GM23338 (cell line): ENCODE measurements around the gene CENPB. TPM values are rescaled to one million over a fixed set of nuclear protein-coding genes. Genes with fewer than 3 reads are reported as not detected.

Experiments
- ATAC-seq: fragments of 200-7000 bp; cut with Tn5 transposase; 3 replicates; pipeline ENCODE4 v1.9.1; 2020
- DNase-seq: peaks from one replicate; pipeline ENCODE4 v3.0.0-alpha.2; 2015; ENCODE audit warnings: low spot score
- H2AFZ ChIP-seq: fragments of 200-600 bp; sonication (generic); 2 replicates; pipeline ENCODE4 v1.8.0; 2016; ENCODE audit warnings: antibody characterized with exemption, mild to moderate bottlenecking, moderate library complexity
- H3F3A ChIP-seq: fragments of 200-600 bp; sonication (generic); replicated peaks from 2 replicates; pipeline ENCODE4 v1.8.0; 2017; ENCODE audit warnings: antibody characterized with exemption, mixed run types, low read depth
- H3K27ac ChIP-seq: fragments of 200-600 bp; sonication (generic); 2 replicates; pipeline ENCODE4 v1.6.1; 2016; ENCODE audit warnings: low read depth
- H3K27me3 ChIP-seq: fragments of 200-600 bp; sonication (generic); 2 replicates; pipeline ENCODE4 v1.8.0; 2016; ENCODE audit warnings: mild to moderate bottlenecking, mixed run types, moderate library complexity; ENCODE audit not compliant: insufficient read depth
- H3K36me3 ChIP-seq: fragments of 200-600 bp; sonication (generic); 2 replicates; pipeline ENCODE4 v1.8.0; 2016; ENCODE audit warnings: mild to moderate bottlenecking; ENCODE audit not compliant: insufficient read depth
- H3K4me1 ChIP-seq: fragments of 200-600 bp; sonication (generic); 2 replicates; pipeline ENCODE4 v1.8.0; 2016; ENCODE audit warnings: mild to moderate bottlenecking, moderate library complexity; ENCODE audit not compliant: insufficient read depth
- H3K4me2 ChIP-seq: fragments of 200-600 bp; sonication (generic); 2 replicates; pipeline ENCODE4 v1.7.1; 2017; ENCODE audit warnings: mixed run types
- H3K4me3 ChIP-seq: fragments of 200-600 bp; sonication (generic); 2 replicates; pipeline ENCODE4 v1.6.1; 2016; ENCODE audit warnings: mixed run types
- H3K79me2 ChIP-seq: fragments of 200-600 bp; sonication (generic); replicated peaks from 2 replicates; pipeline ENCODE4 v1.8.0; 2017; ENCODE audit warnings: mild to moderate bottlenecking; ENCODE audit not compliant: insufficient read depth
- H3K9me2 ChIP-seq: fragments of 200-600 bp; sonication (generic); 2 replicates; pipeline ENCODE4 v1.8.0; 2017; ENCODE audit not compliant: insufficient read depth
- H4K20me1 ChIP-seq: fragments of 200-600 bp; sonication (generic); replicated peaks from 2 replicates; pipeline ENCODE4 v1.8.0; 2017; ENCODE audit warnings: mild to moderate bottlenecking; ENCODE audit not compliant: insufficient read depth
- H3K27ac Mint-ChIP-seq: 2 replicates; pipeline ENCODE4 v1.8.0; 2020; ENCODE audit warnings: inconsistent platforms, mild to moderate bottlenecking, moderate library complexity, mixed read lengths
- H3K27me3 Mint-ChIP-seq: 3 replicates; pipeline ENCODE4 v1.8.0; 2022; ENCODE audit warnings: low read depth, mild to moderate bottlenecking, moderate library complexity, mixed read lengths, inconsistent platforms; ENCODE audit not compliant: insufficient read depth, poor library complexity
- H3K36me3 Mint-ChIP-seq: 3 replicates; pipeline ENCODE4 v1.8.0; 2021; ENCODE audit warnings: low read depth, mild to moderate bottlenecking, inconsistent platforms, moderate library complexity, mixed read lengths
- H3K4me1 Mint-ChIP-seq: 3 replicates; pipeline ENCODE4 v1.8.0; 2020; ENCODE audit warnings: mild to moderate bottlenecking, inconsistent platforms, mixed read lengths
- H3K4me3 Mint-ChIP-seq: 3 replicates; pipeline ENCODE4 v1.8.0; 2021; ENCODE audit warnings: moderate library complexity, mild to moderate bottlenecking, inconsistent platforms, mixed read lengths
- H3K9me3 Mint-ChIP-seq: 3 replicates; pipeline ENCODE4 v1.8.0; 2020; ENCODE audit warnings: moderate library complexity, mild to moderate bottlenecking, inconsistent platforms, mixed read lengths
- CREB1 ChIP-seq: fragments of 250-450 bp; sonication (Bioruptor Pico); IDR thresholded peaks from 2 replicates; pipeline ENCODE4 v1.5.0; 2020; ENCODE audit warnings: low read depth, mild to moderate bottlenecking, moderate library complexity
- CTCF ChIP-seq, 2 experiments: fragments of 200-600 bp in 1 of 2; sonication (generic) in 1 of 2; conservative IDR thresholded peaks; 2 replicates each; pipeline versions ENCODE4 v1.5.1 to v1.6.1; 2016 to 2017; ENCODE audit warnings: antibody characterized with exemption in 2 of 2, low read depth in 2 of 2, mild to moderate bottlenecking in 2 of 2, moderate library complexity in 1 of 2
- ETS1 ChIP-seq: IDR thresholded peaks from 2 replicates; pipeline ENCODE4 v1.6.1; 2016; ENCODE audit warnings: antibody characterized with exemption
- EZH2 ChIP-seq: fragments of 200-600 bp; sonication (generic); IDR thresholded peaks from one replicate; pipeline ENCODE4 v1.8.0; 2017; ENCODE audit warnings: antibody characterized with exemption, mild to moderate bottlenecking, low read depth; ENCODE audit not compliant: unreplicated experiment
- JUNB ChIP-seq: IDR thresholded peaks from one replicate; pipeline ENCODE4 v1.6.1; 2016; ENCODE audit warnings: antibody characterized with exemption; ENCODE audit not compliant: unreplicated experiment
- NANOG ChIP-seq: IDR thresholded peaks from 2 replicates; pipeline ENCODE4 v1.6.1; 2016; ENCODE audit warnings: antibody characterized with exemption, borderline replicate concordance
- STAT1 ChIP-seq: IDR thresholded peaks from one replicate; pipeline ENCODE4 v1.6.1; 2016; ENCODE audit warnings: antibody characterized with exemption; ENCODE audit not compliant: unreplicated experiment
- ZNF114 ChIP-seq: fragments of 250-450 bp; sonication (Bioruptor Pico); IDR thresholded peaks from 2 replicates; pipeline ENCODE4 v1.5.0; 2020; ENCODE audit warnings: mild to moderate bottlenecking, moderate library complexity
- ZNF331 ChIP-seq: fragments of 250-450 bp; sonication (Bioruptor Pico); IDR thresholded peaks from 2 replicates; pipeline ENCODE4 v1.5.0; 2020; ENCODE audit warnings: low read depth, mild to moderate bottlenecking, moderate library complexity
- ZNF462 ChIP-seq: fragments of 250-450 bp; sonication (Bioruptor Pico); IDR thresholded peaks from 2 replicates; pipeline ENCODE4 v1.5.0; 2020; ENCODE audit warnings: mild to moderate bottlenecking, moderate library complexity
- polyA plus RNA-seq: library from polyadenylated mRNA; unstranded; fragments of >200 nt; fragmentation: Nextera tagmentation; extraction: Ambion mirVana; gene quantifications from 2 replicates; pipeline ENCODE4 v1.2.1, GENCODE V29; 2016
- total RNA-seq: library from RNA; depleted of rRNA; stranded (reverse); fragments of >200 nt; shearing (Covaris generic); gene quantifications from 2 replicates; pipeline ENCODE4 v1.2.3, GENCODE V29; 2014

CENPB gene
- total and polyA plus RNA-seq, 2 experiments from 2014 or later, result 10.8 to 52.1 TPM

- DNase-seq, result no peak
- H3K36me3 ChIP-seq, result peaks cover 7% of the 10 kb centered on the region; the same call in 1 of the 2 replicates
- peaks cover 12% of the 10 kb centered on the region; the same call in 1 of the 2 replicates for H3K4me1 ChIP-seq
- no peaks in the 10 kb centered on the region for H3K9me2 ChIP-seq
- TF ChIP-seq ZNF462 (CRISPR knock-in tag) (no peak), EZH2 (no peak), CREB1 (CRISPR knock-in tag) (no peak), STAT1 (no peak), ZNF114 (no peak), NANOG (no peak), CTCF (conservative IDR thresholded peaks at IDR 0.05; ENCODE audit: low read depth in 2 of 2) (no peak), ETS1 (no peak), ZNF331 (CRISPR knock-in tag) (no peak), JUNB (no peak)
- H3K4me3 ChIP-seq, result no peak overlapping the region
- no peak overlapping the region for H3K27ac ChIP-seq
- H3K36me3 Mint-ChIP-seq, result peaks cover 15% of the 10 kb centered on the region
- H4K20me1 ChIP-seq, result peaks cover 16% of the 10 kb centered on the region
- H3F3A ChIP-seq, result peaks cover 14% of the 10 kb centered on the region
- no peaks in the 10 kb centered on the region for H3K79me2 ChIP-seq
- H3K4me3 Mint-ChIP-seq, result no peak overlapping the region
- peaks cover 15% of the 10 kb centered on the region for H3K4me1 Mint-ChIP-seq
- peaks cover 31% of the 10 kb centered on the region for H3K27me3 Mint-ChIP-seq
- H3K27ac Mint-ChIP-seq, result no peak overlapping the region
- peaks cover 22% of the 10 kb centered on the region for H3K27me3 ChIP-seq
- H3K9me3 Mint-ChIP-seq, result peaks cover 4% of the 10 kb centered on the region; the same call in 1 of the 3 replicates
- no peak overlapping the region for H2AFZ ChIP-seq
- ATAC-seq, result no peak
- H3K4me2 ChIP-seq, result no peak overlapping the region
Observed at GRCh38 chr20:3753501-3754275, 32.9 kb downstream of the CENPB start.
